Thyroid gland (tissue), 4 donors: Measurements from ENCODE around the gene PHAX.

ENCODE experiments used
- CTCF ChIP-seq, 6 experiments: fragments of 200-600 bp in 3 of 6; fragments of 450-650 bp in 3 of 6; sonication (generic) in 3 of 6; IDR thresholded peaks; one replicate each; pipeline ENCODE4 v1.5.1; 2016 to 2019; ENCODE audit warnings: antibody characterized with exemption in 6 of 6, mild to moderate bottlenecking in 2 of 6, inconsistent platforms in 1 of 6, moderate library complexity in 1 of 6
- POLR2A ChIP-seq, 2 donors: fragments of 450-650 bp; IDR thresholded peaks; one replicate each; pipeline ENCODE4 v1.6.1; 2017; ENCODE audit warnings: antibody characterized with exemption in 2 of 2, mild to moderate bottlenecking in 2 of 2, moderate library complexity in 1 of 2

GRCh38 chr5:126648471-126648870, 47.7 kb downstream of the PHAX start:
- no peak for TF ChIP-seq CTCF (IDR thresholded peaks at IDR 0.05)
- no peak for TF ChIP-seq POLR2A (IDR thresholded peaks at IDR 0.05)
